IPS-NIHi7 (cell line): ENCODE data around the gene ACOT11.

Source experiments
- DNase-seq: peaks from one replicate; pipeline ENCODE4 v3.0.0; 2012; ENCODE audit warnings: mixed read lengths; ENCODE audit errors: extremely low spot score

The ACOT11 gene

GRCh38 chr1:54537611-54538010 lies 10.4 kb upstream of the ACOT11 start:
- no peak for DNase-seq

GRCh38 chr1:54538538-54538937 lies 9.5 kb upstream of the ACOT11 start:
- DNase-seq, result no peak

GRCh38 chr1:54540582-54541295 lies 7.3 kb upstream of the ACOT11 start:
- DNase-seq, result no peak

GRCh38 chr1:54542120-54542961 lies 5.7 kb upstream of the ACOT11 start:
- peak; percentile 82 for DNase-seq

GRCh38 chr1:54542962-54543539 lies 5.0 kb upstream of the ACOT11 start:
- DNase-seq, result no peak

GRCh38 chr1:54543729-54544496 lies 4.1 kb upstream of the ACOT11 start:
- DNase-seq, result peak; percentile 9

GRCh38 chr1:54545916-54546635 lies 2.0 kb upstream of the ACOT11 start:
- DNase-seq, result no peak

GRCh38 chr1:54546651-54547401 lies 1.2 kb upstream of the ACOT11 start:
- DNase-seq, result no peak

- peak; percentile 12 for DNase-seq
Measured at GRCh38 chr1:54548389-54549044, 489 bp downstream of the ACOT11 start.

GRCh38 chr1:54549181-54549924 lies 1.3 kb downstream of the ACOT11 start:
- peak; percentile 16 for DNase-seq

GRCh38 chr1:54551891-54552290 lies 3.9 kb downstream of the ACOT11 start:
- DNase-seq, result no peak

GRCh38 chr1:54553602-54554313 lies 5.7 kb downstream of the ACOT11 start:
- DNase-seq, result no peak

GRCh38 chr1:54556110-54556509 lies 8.1 kb downstream of the ACOT11 start:
- DNase-seq, result no peak

- DNase-seq, result peak; percentile 7
Measured at GRCh38 chr1:54557671-54558355, 9.8 kb downstream of the ACOT11 start.

- DNase-seq, result peak; percentile 16
Measured at GRCh38 chr1:54558434-54559030, 10.5 kb downstream of the ACOT11 start.

GRCh38 chr1:54559111-54559548 lies 11.1 kb downstream of the ACOT11 start:
- DNase-seq, result no peak

GRCh38 chr1:54559771-54560231 lies 11.8 kb downstream of the ACOT11 start:
- DNase-seq, result peak; percentile 9
